K562 (cell line): ENCODE data around the gene ZBTB49. TPM values are rescaled to one million over a fixed set of nuclear protein-coding genes. Genes with fewer than 3 reads are reported as not detected.

ENCODE experiments used
- AFF1 ChIP-seq, 2 experiments: fragments of 450-650 bp; IDR thresholded peaks; 2 replicates each; pipeline ENCODE4 v1.6.1; 2018; ENCODE audit warnings: mild to moderate bottlenecking in 2 of 2, low read depth in 1 of 2; ENCODE audit not compliant: partially characterized antibody in 2 of 2
- ATF3 ChIP-seq, 2 experiments: fragments of 450-650 bp in 1 of 2; sonication (generic) in 1 of 2; formaldehyde crosslinking in 1 of 2; IDR thresholded peaks in 1 of 2; conservative IDR thresholded peaks in 1 of 2; 2 replicates each; pipeline versions ENCODE4 v1.6.1 to v1.8.1; 2016 to 2023; ENCODE audit warnings: mild to moderate bottlenecking in 2 of 2, moderate library complexity in 2 of 2, inconsistent platforms in 1 of 2, missing genetic modification reagents in 1 of 2
- BHLHE40 ChIP-seq: IDR thresholded peaks from 2 replicates; pipeline ENCODE4 v1.6.1; 2011; ENCODE audit warnings: low read length, improper control_type of control experiment
- CSDE1 ChIP-seq, 2 experiments: fragments of 450-650 bp; IDR thresholded peaks; 2 replicates each; pipeline ENCODE4 v1.6.1; 2016; ENCODE audit warnings: mild to moderate bottlenecking in 1 of 2
- E2F5 ChIP-seq: sonication (generic); formaldehyde crosslinking; IDR thresholded peaks from 2 replicates; pipeline ENCODE4 v1.8.0; 2022; ENCODE audit warnings: mild to moderate bottlenecking, missing genetic modification reagents
- EWSR1 ChIP-seq: fragments of 450-650 bp; IDR thresholded peaks from 2 replicates; pipeline ENCODE4 v1.6.1; 2018; ENCODE audit warnings: borderline replicate concordance, mild to moderate bottlenecking, low read depth, moderate library complexity; ENCODE audit not compliant: partially characterized antibody
- FOS ChIP-seq: IDR thresholded peaks from 3 replicates; pipeline ENCODE4 v1.6.1; 2011; ENCODE audit not compliant: insufficient read length; ENCODE audit errors: extremely low read depth
- HDAC1 ChIP-seq, 2 experiments: fragments of 450-650 bp; IDR thresholded peaks; 2 replicates each; pipeline ENCODE4 v1.6.1; 2016 to 2017; ENCODE audit warnings: inconsistent platforms in 1 of 2, mild to moderate bottlenecking in 1 of 2, moderate library complexity in 1 of 2
- HMG20A ChIP-seq: fragments of 450-650 bp; formaldehyde crosslinking; conservative IDR thresholded peaks from 2 replicates; pipeline ENCODE4 v1.4.0; 2020; ENCODE audit warnings: mild to moderate bottlenecking, mixed read lengths
- KDM2B ChIP-seq: fragments of 250-450 bp; sonication (Bioruptor Pico); IDR thresholded peaks from 2 replicates; pipeline ENCODE4 v1.8.0; 2021; ENCODE audit warnings: mild to moderate bottlenecking, moderate library complexity
- MCM3 ChIP-seq: fragments of 450-650 bp; IDR thresholded peaks from 2 replicates; pipeline ENCODE4 v1.6.1; 2016
- MEF2A ChIP-seq: IDR thresholded peaks from 2 replicates; pipeline ENCODE4 v1.6.1; 2011; ENCODE audit warnings: low read depth, mild to moderate bottlenecking, low read length, moderate library complexity; ENCODE audit not compliant: control insufficient read depth
- NELFE ChIP-seq: IDR thresholded peaks from 2 replicates; pipeline ENCODE4 v1.6.1; 2011; ENCODE audit warnings: mild to moderate bottlenecking; ENCODE audit not compliant: insufficient read depth, insufficient read length
- POLR2G ChIP-seq: fragments of 200-400 bp; formaldehyde crosslinking; IDR thresholded peaks from 2 replicates; pipeline ENCODE4 v1.6.1; 2017; ENCODE audit warnings: low read depth, mild to moderate bottlenecking, antibody characterized with exemption, low read length, moderate library complexity
- THRB ChIP-seq: fragments of 450-650 bp; formaldehyde crosslinking; conservative IDR thresholded peaks from 2 replicates; pipeline ENCODE4 v1.4.0; 2022; ENCODE audit warnings: mild to moderate bottlenecking, missing genetic modification characterization
- ZNF217 ChIP-seq: sonication (generic); formaldehyde crosslinking; IDR thresholded peaks from 2 replicates; pipeline ENCODE4 v1.8.0; 2022; ENCODE audit warnings: mild to moderate bottlenecking, missing genetic modification reagents
- ZNF512 ChIP-seq: IDR thresholded peaks from 2 replicates; pipeline ENCODE4 v1.6.1; 2016; ENCODE audit warnings: missing genetic modification characterization, missing compliant biosample characterization
- ZNF707 ChIP-seq: fragments of 250-450 bp; sonication (Bioruptor Pico); conservative IDR thresholded peaks from 2 replicates; pipeline ENCODE4 v1.8.0; 2022; ENCODE audit warnings: inconsistent platforms, mild to moderate bottlenecking, moderate library complexity
- ZNF764 ChIP-seq: fragments of 250-450 bp; sonication (Bioruptor Pico); IDR thresholded peaks from 2 replicates; pipeline ENCODE4 v1.4.0; 2020; ENCODE audit warnings: low read depth, mild to moderate bottlenecking, moderate library complexity
- polyA plus RNA-seq, 8 experiments: library from polyadenylated mRNA; depleted of rRNA in 4 of 8; stranded (reverse) in 5 of 8; unstranded in 3 of 8; fragments of >200 nt; fragmentation: Nextera tagmentation in 2 of 8; fragmentation: Illumina TruSeq in 1 of 8; extraction: Ambion mirVana in 2 of 8; extraction: Trizol in 1 of 8; gene quantifications; 2 replicates each; pipeline versions ENCODE4 v1.2.1 to v1.2.3, GENCODE V29; 2011 to 2014; ENCODE audit warnings: inconsistent platforms in 1 of 8, missing spikeins in 1 of 8
- total RNA-seq, 7 experiments: library from RNA; depleted of rRNA in 6 of 7; stranded (reverse); fragments of >200 nt in 6 of 7; fragmentation: Illumina TruSeq in 2 of 7; extraction: Trizol in 2 of 7; gene quantifications; 2 replicates each; pipeline versions ENCODE4 v1.2.1 to v1.2.3, GENCODE V29; 2011 to 2021; ENCODE audit warnings: low replicate concordance in 1 of 7

ZBTB49 gene
- total and polyA plus RNA-seq, 9 of the 15 experiments (the other 6 are each of a cell fraction or from before 2014, with no cell fraction given) = 0.49 to 8.0 (median 4.2) TPM

GRCh38 chr4:4320951-4321714, 31.1 kb downstream of the ZBTB49 start (continued):
- TF ChIP-seq ZNF512 (tag) (no peak), BHLHE40 (no peak), ZNF707 (CRISPR knock-in tag) (no peak), CSDE1 (IDR thresholded peaks at IDR 0.05) (no peak), POLR2G (no peak), THRB (no peak), EWSR1 (no peak), HDAC1 (IDR thresholded peaks at IDR 0.05) (no peak), E2F5 (CRISPR knock-in tag) (no peak), AFF1 (IDR thresholded peaks at IDR 0.05; ENCODE audit: low read depth in 1 of 2, partially characterized antibody in 2 of 2) (no peak), ATF3 (IDR thresholded peaks at IDR 0.05) (peak; percentile 49), ATF3 (CRISPR knock-in tag; conservative IDR thresholded peaks at IDR 0.05) (no peak), NELFE (no peak), FOS (no peak), ZNF217 (CRISPR knock-in tag) (no peak), MCM3 (no peak), KDM2B (CRISPR knock-in tag) (no peak), ZNF764 (CRISPR knock-in tag) (no peak), HMG20A (CRISPR knock-in tag) (no peak), MEF2A (no peak)
